HG03196 (cell line): Measurements from ENCODE around the gene ADAMTS9.

Source experiments
- ATAC-seq: cut with Tn5 transposase; IDR thresholded peaks from one replicate; pipeline ENCODE4 v1.9.1; 2021; ENCODE audit not compliant: unreplicated experiment

Gene ADAMTS9

DNA sequence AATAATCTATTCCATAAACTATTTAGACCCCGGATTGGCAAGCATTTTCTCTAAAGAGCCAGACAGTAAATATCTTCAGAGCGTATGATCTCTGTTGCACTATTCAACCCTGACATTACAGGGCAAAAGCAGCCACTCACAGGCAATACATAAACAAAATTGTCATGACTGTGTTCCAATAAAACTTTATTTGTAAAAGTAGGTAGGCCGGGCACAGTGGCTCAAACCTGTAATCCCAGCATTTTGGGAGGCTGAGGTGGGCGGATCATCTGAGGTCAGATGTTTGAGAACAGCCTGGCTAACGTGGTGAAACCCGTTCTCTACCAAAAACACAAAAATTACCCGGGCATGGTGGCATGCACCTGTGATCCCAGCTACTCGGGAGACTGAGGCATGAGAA is 66.5 kb downstream of the ADAMTS9 start:
- ATAC-seq, result no peak

DNA sequence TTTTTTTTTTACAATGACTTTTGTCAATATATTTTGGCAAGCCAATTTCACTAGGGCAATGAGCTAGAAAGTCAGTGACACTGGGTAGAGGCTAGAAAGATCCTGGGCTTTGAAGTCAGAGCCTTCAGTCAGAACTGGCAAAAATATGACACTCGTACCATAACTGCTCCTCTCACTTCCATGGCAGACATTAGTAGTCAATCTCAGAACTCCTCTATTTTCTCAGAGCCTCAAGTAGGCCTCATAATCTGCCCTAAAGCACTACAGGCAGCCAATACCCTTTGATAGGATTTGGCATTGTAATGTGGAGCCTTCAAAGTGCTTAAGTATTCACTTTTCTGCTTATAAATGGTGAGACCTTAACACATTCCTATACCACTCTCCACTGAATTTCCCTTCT is 67.8 kb downstream of the ADAMTS9 start:
- ATAC-seq, result no peak

DNA sequence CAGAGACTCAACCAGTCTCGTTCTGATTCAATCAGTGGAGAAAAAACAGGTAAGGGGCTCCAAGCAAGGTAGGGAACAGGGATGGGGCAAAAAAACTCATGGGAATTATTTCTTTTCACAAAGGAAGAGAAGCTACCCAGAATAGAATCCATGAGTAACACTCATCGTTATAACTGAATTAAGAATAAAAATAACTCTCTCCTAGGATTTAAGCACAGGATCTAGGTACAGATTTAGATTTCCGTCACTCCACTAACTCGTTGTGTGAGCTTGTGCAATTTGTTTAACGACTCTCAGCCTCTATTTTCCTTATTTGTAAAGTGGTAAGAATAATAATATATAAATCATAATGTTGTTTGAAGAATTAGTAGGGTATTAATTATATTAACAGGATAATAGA is 68.6 kb downstream of the ADAMTS9 start:
- no peak for ATAC-seq

DNA sequence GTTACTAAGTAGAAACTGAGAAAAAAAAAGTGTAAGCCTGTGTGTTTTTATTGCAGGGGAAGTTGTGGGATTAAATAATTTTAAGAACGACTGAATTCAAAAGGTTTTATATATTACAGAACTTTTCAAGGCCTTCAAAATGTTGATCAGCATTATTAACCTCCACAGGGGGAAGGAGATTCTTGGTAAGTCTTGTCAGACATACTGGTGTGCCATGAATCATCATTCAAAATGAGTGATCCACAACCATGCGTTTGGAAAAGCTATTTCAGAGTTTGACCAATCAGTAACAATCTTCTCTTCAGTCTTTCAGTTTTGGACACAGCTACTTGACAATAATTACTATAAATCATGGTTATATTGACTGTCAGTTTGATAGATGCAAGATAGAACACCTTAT is 70.2 kb downstream of the ADAMTS9 start:
- no peak for ATAC-seq

DNA sequence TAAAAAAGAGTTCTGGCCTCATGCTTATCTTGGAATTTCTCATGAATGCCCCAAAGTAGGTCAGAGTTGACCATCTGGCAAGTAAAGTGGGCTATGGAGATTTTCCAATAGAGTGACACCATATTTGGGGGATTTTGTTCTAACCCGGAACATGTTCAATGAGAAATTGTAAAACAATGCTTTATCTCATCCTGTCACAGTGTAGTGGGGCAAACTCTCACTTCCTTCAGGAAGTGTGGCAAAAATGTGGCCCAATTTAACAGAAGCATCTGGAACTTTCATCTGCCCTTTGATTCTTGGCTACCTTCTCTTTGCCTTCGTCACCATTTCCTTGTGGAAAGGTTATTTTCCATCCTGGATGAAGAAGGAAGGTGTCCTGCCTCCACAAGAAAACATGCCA is 70.8 kb downstream of the ADAMTS9 start:
- ATAC-seq, result no peak

DNA sequence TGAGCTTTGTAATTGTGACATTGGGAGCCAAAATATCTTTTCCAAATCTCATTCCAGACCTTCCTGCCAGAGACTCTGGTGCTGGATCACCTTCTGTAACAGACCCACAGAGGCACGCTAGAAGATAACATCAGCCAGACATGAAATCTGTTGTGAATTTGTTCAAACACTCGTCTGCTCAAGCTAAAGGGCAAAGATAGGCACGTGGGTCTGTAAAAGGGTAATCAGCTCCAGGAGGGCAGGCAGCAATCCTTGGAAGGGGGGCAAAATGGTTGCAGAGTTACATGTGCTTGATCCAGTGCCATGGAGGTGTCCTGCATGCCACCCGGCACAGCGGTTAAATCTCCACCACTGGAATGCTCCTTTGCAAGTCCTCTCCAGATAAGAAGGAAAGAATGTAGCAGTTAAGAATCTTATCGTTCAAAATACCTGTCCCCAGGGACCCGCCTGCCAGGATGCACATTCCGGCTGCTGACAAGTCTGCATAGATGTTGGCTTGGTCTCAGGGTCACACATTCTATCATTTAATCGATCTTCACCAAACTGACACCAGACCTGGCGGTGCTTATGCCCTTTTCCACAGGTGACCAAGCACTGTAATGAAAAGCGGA is 74.8 kb downstream of the ADAMTS9 start:
- ATAC-seq, result no peak

DNA sequence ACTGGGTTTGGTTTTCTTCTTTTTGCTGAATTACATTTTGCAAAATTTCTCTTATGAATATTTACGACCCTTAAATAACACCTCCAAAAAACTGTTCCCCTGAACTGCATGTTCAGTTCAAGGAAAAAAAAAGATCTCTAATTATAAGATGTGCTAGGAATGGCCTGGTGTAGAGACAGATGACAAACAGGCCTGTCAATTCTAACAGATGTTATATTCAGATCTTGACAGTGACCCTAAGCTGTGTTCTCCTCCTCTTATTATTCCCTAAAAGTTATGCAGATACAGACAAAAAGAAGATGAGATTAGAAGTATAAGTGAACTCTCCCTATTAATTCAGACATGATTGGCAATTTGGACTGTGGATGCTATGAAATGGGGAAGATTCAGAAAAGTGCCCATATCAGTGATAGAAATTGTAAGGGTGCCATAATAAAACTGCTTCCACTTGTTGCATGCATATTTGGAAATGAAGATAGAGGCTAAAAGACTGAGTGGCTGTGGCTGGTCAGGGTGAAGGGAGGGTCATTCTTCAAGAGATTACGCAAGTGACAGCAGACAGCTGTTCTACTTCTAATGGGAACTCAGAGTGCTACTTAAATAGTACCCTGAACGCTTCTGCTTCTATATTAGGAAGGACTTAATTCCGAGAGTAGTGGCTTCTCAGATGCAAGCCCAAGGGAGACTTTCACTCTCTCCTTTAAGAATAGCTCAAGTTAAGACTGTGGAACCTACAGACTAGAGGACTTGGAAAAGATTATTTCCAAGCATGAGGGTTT is 75.5 kb downstream of the ADAMTS9 start:
- ATAC-seq, result no peak

DNA sequence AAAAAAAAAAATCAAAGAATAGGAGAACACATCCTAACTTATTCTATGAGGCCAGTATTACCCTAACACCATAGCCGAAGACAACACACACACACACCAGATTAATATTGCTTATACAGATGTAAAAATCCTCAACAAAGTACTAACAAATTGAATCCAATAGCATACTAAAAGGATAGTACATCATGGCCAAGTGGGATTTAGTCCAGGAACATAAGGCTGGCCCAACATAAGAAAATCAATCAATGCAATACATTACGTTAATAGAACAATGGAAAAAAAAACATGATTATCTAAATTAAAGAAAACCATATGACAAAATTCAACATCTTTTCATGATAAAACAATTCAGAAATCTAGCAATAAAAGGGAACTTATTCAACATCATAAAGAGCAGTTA is 79.1 kb downstream of the ADAMTS9 start:
- no peak for ATAC-seq

DNA sequence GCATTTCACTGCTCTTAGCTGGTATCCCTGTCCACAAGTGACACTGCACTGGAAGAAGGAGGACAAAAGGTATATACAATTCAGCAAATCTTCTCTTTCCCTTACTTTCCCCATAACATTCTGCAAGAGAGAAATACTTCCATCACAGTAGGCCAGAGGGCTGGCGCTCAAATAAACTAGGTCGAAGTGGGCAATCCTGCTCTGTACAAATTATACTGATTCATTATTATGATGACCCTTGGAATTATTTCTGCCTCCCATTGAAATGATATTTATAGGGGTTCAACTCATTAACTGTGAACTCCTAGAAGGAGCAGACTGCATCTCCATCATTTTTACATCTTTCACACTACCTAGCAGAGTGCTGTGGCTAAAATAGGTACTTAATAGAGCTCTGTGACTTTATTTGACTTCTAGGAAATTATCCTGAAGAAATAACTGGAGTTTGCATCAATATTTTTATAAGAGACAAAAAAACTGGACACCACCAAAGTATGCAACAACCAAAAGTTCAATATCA is 80.7 kb downstream of the ADAMTS9 start:
- no peak for ATAC-seq

DNA sequence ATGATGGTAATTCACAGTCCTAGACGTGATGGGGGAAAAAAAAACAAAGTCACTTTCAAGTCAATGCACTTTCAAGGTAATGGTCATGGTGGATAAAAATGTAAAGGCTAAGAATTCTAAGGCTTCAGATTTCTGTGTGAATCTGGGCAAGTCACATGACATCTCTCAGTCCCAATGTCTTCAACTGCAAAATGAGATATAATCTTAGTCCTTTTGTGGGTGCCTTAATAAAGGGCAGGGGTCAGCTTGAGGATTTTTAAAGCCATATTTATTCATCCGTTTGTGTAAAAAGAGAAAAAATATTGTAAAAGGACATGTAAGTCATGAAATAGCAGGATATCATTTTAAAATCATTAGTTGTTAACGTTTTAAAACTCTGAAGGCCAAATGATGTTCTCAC is 83.5 kb downstream of the ADAMTS9 start:
- ATAC-seq, result no peak

DNA sequence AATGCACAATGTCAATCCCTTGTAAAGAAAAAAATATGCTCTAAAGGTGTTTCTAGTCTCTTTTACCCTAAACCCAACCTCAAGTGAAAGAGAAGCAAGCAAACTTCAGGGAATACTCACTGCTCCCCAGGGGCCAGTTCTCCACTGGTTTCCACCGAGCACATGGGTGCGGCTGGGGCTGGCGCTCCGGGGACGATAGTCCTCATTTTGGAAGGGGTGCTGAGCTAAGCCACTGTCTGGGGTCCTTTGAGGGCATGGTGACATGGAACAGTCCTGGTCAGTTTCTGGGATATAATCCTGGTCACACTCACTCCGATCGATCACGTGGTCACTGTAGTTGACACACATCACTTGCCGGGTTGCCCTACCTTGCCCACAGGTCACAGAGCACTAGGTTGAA is 86.0 kb downstream of the ADAMTS9 start:
- ATAC-seq, result no peak

DNA sequence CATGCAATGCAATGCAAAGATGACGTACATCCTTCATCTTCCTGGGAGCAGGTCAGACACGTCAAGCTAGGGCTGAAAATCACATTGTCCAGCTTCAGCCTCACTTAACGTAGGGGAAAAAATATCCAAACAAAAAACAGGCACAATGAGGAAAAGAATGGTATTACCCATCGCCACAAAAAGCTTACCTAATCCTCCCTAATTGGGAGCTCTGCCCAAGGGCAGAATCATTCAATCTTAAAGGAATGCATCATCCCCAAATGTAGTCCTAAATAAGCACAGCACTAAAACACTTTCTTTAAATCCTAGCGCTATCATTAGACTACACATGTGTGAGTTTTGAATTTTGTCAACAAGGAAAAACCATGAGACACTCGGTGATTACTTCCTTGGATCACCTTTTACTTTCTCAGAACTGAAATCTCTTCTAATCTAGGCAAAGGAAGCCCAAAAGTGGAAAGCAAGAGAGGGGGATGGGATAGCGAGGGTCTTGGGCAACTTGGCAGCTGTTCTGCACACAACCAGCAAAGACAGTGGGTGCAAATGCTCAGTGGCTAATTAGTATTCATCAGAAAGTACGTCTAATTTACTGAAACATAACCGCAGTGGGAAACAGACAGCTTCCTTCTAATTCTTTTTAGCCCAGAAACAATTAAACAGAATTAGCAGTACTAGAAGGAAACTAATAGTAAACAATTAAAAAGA is 87.4 kb downstream of the ADAMTS9 start:
- ATAC-seq, result no peak

DNA sequence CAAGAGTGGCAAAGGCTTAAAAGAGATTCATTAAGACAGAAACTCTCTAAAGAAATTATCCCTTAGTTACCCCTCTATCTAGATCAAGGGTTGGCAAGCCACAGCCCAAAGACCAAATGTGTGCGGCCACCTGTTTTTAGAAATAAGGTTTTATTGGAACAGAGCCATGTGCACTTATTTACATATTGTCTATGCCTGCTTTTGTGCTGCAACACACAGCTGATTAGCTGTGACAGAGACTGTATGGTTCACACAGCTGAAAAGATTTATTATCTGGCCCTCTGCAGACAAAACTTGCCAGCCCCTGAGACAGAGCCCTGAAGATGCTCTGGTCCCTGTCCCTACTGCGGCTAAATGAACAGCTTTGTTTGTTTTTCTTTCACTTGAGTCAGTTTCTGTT is 88.1 kb downstream of the ADAMTS9 start:
- no peak for ATAC-seq

DNA sequence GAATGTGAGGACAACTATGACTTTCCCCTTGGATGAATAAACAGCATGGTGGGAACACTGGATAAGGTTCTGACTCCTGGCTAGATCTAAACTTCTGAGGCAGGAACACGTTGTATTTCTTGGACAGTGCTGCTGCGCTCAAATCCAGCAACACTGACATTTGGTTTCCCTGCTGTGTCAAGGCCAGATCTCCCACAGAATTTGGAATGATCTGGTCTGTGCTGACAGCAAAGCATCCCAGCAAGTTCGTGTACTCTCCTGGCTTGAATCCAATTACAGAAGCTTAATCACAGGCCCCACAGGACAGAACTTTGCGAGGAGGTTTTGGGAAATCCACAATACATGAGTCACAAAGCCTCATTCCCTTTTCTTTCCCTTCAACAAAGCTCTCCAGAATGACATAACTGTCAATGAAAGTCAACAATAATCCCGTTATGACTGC is 92.5 kb downstream of the ADAMTS9 start:
- no peak for ATAC-seq

DNA sequence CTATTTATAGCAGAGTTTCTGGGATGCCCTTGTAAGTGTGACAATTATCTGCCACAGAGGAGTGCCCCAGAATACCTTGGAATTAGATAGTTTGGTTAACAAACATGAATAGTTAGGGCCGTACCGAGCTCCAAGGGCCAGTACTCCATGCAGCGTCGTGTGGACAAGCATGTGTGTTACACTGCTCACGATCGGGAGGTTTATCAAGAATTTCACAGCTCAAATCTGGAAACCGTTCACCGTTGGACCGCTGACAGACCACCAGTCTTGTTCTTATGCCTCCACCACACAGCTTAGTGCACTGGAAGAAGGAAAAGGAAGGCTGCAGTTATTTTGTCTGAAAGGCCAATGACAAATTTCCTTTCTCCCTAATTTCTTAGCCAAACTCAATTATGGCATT is 93.7 kb downstream of the ADAMTS9 start:
- no peak for ATAC-seq

DNA sequence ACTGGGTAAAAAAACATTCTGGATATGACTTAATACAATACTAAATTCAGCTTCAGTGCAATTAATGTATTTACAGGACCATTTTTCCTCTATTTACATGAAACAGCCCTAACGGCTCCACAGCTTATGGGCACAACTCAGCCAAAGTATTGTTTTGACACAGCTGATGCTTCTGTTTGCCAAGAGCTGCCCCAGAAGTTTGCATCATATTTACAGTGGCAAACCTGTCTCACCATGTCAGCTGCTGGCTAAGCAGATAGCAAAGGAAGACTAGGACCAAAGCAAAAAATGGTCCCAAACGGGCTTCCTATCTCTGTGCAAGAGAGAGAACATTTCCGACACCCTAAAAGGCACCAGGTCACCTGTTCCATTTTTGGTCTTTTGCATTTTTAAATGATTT is 94.5 kb downstream of the ADAMTS9 start:
- ATAC-seq, result no peak

DNA sequence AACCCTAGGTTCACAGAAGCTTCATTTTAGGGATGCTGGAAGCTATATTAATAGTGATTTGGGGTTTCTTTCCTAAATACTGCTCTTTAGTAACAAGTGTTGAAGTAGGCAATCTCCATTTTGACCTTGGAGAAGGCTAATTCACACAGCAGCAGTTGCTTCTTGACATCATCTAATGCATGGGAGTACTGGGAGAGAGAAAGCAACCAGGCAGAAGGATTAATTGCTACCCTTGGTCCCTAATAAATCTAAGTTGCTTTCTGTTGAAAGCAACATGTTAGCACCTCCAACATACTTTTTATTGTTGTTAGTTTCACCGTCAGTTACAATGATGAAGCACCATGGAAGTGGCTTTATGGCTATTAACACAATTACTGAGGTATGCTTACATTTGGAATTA is 96.2 kb downstream of the ADAMTS9 start:
- ATAC-seq, result no peak

DNA sequence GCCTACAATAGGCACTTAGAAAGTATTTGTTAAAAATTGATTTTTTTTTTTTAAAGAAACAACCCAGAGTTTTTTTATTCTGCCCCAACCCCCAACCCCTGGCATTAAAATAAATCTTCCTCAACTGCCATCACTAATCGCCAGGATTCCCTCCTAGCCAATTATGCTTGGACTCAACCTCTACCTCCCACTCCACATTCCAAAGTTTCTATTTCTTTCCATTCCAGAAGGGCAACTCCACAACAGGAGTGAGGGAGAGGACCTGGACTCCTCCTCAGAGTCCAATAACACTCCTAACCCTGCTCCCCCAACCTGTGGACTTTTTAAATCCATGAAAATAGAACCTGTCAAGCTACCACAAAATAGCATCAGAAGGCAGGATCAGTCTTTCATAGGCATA is 99.4 kb downstream of the ADAMTS9 start:
- ATAC-seq, result no peak

DNA sequence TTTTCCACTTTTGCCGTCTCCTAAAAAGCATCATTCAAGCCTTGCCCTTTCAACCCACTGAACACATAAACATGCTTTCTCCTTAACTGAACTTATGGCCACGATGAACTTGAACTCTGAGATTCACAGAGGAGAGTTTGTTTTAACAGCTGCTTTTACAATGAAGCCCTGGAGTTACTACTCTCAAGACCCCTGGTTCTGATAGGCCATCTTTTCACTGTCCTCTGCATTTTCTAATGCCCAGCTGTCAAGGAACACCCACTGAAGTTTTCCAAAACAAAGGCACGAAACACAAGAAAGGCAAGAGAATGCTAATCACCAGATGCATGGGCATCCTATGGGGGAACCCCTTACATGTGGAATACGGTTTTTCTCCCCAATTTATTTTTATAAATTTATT is 100.8 kb downstream of the ADAMTS9 start:
- ATAC-seq, result no peak

DNA sequence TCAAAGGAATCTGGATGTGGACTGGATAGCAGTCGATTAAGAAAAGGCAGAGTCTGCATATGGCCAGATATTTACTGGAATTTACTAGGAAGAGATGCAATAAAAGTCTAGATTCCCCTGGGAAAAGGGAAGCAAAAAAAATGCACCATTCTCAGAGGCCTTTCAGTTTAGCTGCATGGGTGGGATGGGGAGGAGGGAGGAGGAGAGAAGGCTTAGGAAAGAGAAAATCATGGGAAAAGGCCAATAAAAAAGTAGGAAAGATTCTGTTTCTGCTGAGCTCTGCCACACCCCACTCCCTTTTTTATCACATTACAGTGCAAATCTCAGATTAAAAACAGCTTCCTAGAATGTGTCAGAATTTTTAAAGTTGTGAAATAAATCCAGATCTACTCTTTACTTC is 103.6 kb downstream of the ADAMTS9 start:
- ATAC-seq, result no peak

DNA sequence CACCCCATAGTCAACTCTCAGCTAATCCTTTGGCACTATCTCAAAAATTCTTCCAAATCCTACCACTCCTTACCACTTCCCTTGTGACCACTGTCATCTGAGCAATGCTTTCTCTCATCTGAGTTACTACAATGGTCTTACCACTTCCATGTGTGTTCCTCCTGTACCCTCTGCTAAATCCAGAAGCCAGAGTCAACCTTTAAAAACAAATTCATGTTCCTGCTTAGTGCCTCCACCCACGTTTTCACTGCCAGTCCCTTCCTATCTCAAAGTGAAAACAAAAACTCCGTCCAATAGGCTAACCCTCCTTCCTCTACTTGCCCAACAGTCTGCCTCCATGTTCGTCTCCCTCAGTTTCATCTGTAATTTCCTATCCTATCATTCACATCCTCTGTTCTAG is 109.0 kb downstream of the ADAMTS9 start:
- ATAC-seq, result no peak
